HFFc6 (cell line): Measurements from ENCODE around the gene FAM53B. TPM values are rescaled to one million over a fixed set of nuclear protein-coding genes. Genes with fewer than 3 reads are reported as not detected.

Experiments used
- DNase-seq: peaks from one replicate; pipeline ENCODE4 v3.0.0-alpha.2; 2018
- H3K27ac Mint-ChIP-seq: 2 replicates; pipeline ENCODE4 v1.8.0; 2020; ENCODE audit warnings: mild to moderate bottlenecking, mixed read lengths
- H3K27me3 Mint-ChIP-seq: 2 replicates; pipeline ENCODE4 v1.8.0; 2021; ENCODE audit warnings: mild to moderate bottlenecking, moderate library complexity, mixed read lengths; ENCODE audit not compliant: insufficient read depth
- H3K36me3 Mint-ChIP-seq: 2 replicates; pipeline ENCODE4 v1.8.0; 2021; ENCODE audit warnings: low read depth, mixed read lengths
- H3K4me1 Mint-ChIP-seq: 2 replicates; pipeline ENCODE4 v1.8.0; 2020; ENCODE audit warnings: low read depth, mixed read lengths
- H3K4me3 Mint-ChIP-seq: 2 replicates; pipeline ENCODE4 v1.8.0; 2020; ENCODE audit warnings: mild to moderate bottlenecking, moderate library complexity, mixed read lengths
- H3K9me3 Mint-ChIP-seq: 2 replicates; pipeline ENCODE4 v1.8.0; 2020; ENCODE audit warnings: mild to moderate bottlenecking, mixed read lengths
- total RNA-seq, 6 experiments: library from RNA; stranded (reverse); fragmentation: NEBNext Ultra II Directional; extraction: Animal tissue kit (Norgen Biotek cat#: 25700); gene quantifications; 2 replicates in 1 of 6; 3 replicates in 5 of 6; pipeline ENCODE4 v1.2.3, GENCODE V29; 2021
- TF ChIP-seq, protein P1 (sequence below): fragments of 200-600 bp; sonication (generic); IDR thresholded peaks from 2 replicates; pipeline ENCODE4 v1.5.0; 2021; ENCODE audit warnings: antibody characterized with exemption, mild to moderate bottlenecking

The FAM53B gene
- total RNA-seq, 6 experiments from 2014 or later = 9.3 to 10.6 (median 10.4) TPM

DNA sequence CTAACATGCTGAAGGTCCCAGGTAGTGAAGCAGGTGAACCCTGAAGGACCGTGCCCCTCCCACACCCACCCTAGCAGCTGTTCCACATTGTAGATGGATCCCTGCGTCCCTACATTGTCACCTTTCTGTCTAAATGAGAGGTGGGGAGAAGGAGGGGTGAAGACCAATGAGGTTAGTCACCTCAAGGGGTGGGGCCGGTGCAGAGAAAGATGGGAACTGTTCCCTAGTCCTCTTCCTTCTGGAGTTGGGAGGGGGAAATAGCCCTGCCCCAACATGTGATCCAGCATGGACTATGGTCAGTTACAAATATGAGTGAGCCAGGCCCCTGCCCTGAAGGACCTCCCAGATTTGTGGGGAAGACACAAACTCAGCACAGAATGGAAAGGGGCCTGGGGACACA lies 158.0 kb downstream of the FAM53B start:
- no peaks in the 10 kb centered on the region for H3K4me1 Mint-ChIP-seq
- no peak overlapping the region for H3K27ac Mint-ChIP-seq
- DNase-seq = no peak
- H3K4me3 Mint-ChIP-seq = no peak overlapping the region
- H3K27me3 Mint-ChIP-seq = peaks cover 11% of the 10 kb centered on the region
- no peaks in the 10 kb centered on the region for H3K36me3 Mint-ChIP-seq
- TF ChIP-seq, protein P1, sequence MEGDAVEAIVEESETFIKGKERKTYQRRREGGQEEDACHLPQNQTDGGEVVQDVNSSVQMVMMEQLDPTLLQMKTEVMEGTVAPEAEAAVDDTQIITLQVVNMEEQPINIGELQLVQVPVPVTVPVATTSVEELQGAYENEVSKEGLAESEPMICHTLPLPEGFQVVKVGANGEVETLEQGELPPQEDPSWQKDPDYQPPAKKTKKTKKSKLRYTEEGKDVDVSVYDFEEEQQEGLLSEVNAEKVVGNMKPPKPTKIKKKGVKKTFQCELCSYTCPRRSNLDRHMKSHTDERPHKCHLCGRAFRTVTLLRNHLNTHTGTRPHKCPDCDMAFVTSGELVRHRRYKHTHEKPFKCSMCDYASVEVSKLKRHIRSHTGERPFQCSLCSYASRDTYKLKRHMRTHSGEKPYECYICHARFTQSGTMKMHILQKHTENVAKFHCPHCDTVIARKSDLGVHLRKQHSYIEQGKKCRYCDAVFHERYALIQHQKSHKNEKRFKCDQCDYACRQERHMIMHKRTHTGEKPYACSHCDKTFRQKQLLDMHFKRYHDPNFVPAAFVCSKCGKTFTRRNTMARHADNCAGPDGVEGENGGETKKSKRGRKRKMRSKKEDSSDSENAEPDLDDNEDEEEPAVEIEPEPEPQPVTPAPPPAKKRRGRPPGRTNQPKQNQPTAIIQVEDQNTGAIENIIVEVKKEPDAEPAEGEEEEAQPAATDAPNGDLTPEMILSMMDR = no peak
- peaks cover 4% of the 10 kb centered on the region; the same call in 1 of the 2 replicates for H3K9me3 Mint-ChIP-seq

DNA sequence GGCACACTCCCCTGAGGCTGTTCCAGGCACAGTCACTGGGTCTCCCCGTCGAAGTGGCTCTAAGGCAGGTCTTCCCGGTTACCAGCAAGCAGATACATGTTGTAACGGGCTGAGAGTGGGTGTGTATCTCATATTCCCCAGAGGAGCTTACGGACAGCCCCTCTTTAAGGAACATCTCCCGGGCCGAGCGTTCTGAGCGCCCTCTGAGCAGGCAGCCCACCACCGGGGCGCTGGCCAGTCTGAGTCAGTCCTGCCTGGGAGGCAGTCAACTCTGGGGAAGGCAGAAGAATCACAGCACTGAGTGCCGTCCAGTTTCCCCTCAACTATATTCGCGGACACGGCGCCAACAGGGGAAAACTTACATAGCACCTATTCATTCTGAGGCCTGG lies 165.2 kb downstream of the FAM53B start:
- Mint-ChIP-seq H3K4me3 (no peak overlapping the region), H3K9me3 (no peaks in the 10 kb centered on the region), H3K4me1 (no peaks in the 10 kb centered on the region), H3K36me3 (no peaks in the 10 kb centered on the region), H3K27ac (no peak overlapping the region), H3K27me3 (peaks cover 34% of the 10 kb centered on the region)
- no peak for DNase-seq
- TF ChIP-seq, protein P1 = no peak

DNA sequence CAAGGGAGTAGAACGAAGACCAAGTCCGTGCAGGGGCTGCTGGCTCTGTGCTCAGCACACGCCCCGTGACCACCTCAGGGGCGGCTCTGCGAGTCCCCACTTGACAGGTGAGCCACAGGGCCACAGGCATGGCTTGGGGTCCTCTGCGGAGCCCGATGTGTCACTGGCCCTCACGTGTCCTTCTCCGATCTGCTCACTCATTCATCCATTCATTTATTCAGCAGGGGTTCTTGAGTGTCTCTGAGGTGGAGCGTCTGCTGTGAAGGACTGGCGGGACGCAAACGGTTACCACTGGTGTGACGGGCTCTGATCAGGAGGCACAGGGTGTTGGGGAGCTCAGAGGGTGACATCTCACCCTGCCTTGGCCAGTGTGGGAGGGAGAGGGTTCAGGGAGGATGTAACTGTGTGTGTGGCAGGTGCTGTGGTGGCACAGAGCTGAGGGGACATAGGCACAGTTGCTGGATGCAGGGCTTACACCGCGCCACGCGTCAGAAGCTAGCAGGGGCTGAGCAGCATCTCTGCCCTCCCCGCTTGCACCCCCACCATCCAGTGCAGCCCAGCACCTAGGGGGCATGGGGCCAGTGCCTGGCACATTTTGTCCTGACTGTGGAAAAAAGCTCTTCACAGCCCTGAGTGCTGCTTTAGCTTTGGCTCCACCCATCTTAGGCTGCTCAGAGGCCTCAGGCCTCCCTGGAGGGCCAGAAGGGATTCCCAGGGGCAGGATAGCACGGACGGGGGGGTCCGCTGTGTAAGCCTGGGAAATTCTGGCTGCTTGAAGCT lies 165.8 kb downstream of the FAM53B start:
- Mint-ChIP-seq H3K27ac (no peak overlapping the region), H3K36me3 (no peaks in the 10 kb centered on the region), H3K9me3 (no peaks in the 10 kb centered on the region), H3K27me3 (peaks cover 35% of the 10 kb centered on the region), H3K4me3 (no peak overlapping the region), H3K4me1 (no peaks in the 10 kb centered on the region)
- TF ChIP-seq, protein P1 = no peak
- DNase-seq = no peak

DNA sequence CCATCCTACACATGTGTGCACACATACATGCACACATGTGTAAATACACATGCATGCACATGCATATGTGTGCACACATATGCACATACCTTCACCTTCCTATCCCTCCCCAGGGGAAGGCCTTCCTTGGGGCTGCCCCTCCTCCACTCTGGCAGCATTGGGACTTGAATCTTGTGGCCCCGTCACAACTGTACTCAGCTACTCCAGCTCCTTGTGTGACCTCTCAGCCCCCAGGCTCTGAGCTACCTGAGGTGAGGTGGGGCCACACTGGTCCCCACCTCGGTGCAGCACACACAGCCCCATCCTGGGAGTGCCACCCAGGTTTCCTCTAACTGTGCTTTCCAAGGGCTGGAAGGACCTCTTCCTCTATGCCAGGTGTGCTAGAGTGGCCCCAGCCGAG lies 166.5 kb downstream of the FAM53B start:
- H3K27me3 Mint-ChIP-seq = peaks cover 43% of the 10 kb centered on the region
- H3K4me3 Mint-ChIP-seq = no peak overlapping the region
- DNase-seq = no peak
- TF ChIP-seq, protein P1 = no peak
- H3K9me3 Mint-ChIP-seq = no peaks in the 10 kb centered on the region
- H3K36me3 Mint-ChIP-seq = no peaks in the 10 kb centered on the region
- no peaks in the 10 kb centered on the region for H3K4me1 Mint-ChIP-seq
- H3K27ac Mint-ChIP-seq = no peak overlapping the region

DNA sequence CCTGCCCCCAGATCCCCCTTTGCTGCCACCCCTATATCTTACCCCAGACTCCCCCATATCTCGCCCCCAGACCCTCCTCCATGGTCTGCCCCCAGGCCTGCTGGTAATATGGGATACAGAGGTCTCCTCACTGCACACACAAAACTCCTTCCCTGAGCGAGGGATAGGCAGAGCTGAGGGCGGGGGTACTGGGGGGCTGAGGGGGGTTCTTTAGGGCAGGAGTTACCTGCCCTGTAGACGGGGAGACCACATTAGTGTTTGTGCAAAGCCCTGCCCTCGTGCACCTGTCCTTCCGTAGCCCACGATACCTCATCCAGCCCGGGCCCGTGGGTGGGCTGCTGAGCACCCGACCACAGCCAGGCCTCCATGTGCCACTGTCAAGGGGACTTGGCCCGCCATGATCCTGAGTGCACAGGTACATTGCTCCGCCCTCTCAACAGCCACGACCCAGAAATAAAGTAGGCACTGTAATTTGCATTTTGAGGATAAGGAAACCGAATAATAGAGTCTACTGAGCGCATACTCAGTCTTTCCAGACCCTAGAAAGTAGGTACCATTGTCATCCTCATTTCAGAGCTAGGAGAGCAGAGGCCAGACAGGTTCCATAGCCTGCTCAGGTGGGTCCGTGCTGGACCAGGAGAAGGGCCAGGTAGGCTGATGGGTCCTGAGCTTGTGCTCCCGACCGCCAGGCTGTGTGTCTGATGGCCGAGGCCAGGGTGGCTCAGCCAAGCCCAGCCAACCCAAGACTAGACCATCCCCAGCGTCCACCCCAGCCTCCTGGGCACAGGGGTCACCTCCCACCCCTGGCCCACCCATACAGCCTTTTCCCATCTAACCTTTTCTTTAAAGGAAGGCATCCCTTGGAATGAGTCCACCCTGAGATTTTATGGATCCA lies 167.4 kb downstream of the FAM53B start:
- no peak for DNase-seq
- Mint-ChIP-seq H3K27ac (no peak overlapping the region), H3K4me1 (no peaks in the 10 kb centered on the region), H3K27me3 (peaks cover 50% of the 10 kb centered on the region), H3K36me3 (no peaks in the 10 kb centered on the region), H3K9me3 (no peaks in the 10 kb centered on the region), H3K4me3 (no peak overlapping the region)
- TF ChIP-seq, protein P1 = no peak
